GM21723 (cell line): Measurements from ENCODE around the gene CPNE7.
"Not testable (repeated sequence)": the region's sequence is repeated elsewhere in the genome, so short reads cannot be mapped to it uniquely, and the experiment has no call there.

Source experiments
- ATAC-seq: cut with Tn5 transposase; IDR thresholded peaks from one replicate; pipeline ENCODE4 v1.9.1; 2021; ENCODE audit warnings: mild to moderate bottlenecking, moderate library complexity; ENCODE audit not compliant: unreplicated experiment

The CPNE7 gene

GRCh38 chr16:89621136-89621697 lies 45.7 kb downstream of the CPNE7 start:
- no peak for ATAC-seq

- no peak for ATAC-seq
Measured at GRCh38 chr16:89621698-89622409, 46.3 kb downstream of the CPNE7 start.

GRCh38 chr16:89623511-89624261 lies 48.1 kb downstream of the CPNE7 start:
- ATAC-seq: no peak

- ATAC-seq: no peak
Measured at GRCh38 chr16:89624777-89625761, 49.5 kb downstream of the CPNE7 start.

- ATAC-seq: no peak
Measured at GRCh38 chr16:89629827-89630610, 54.5 kb downstream of the CPNE7 start.

- ATAC-seq: no peak
Measured at GRCh38 chr16:89633064-89633631, 57.6 kb downstream of the CPNE7 start.

GRCh38 chr16:89634463-89635385 lies 59.2 kb downstream of the CPNE7 start:
- not testable (repeated sequence) for ATAC-seq

GRCh38 chr16:89636663-89637062 lies 61.1 kb downstream of the CPNE7 start:
- ATAC-seq: no peak

GRCh38 chr16:89637379-89637778 lies 61.8 kb downstream of the CPNE7 start:
- ATAC-seq: no peak

- no peak for ATAC-seq
Measured at GRCh38 chr16:89638455-89638854, 62.9 kb downstream of the CPNE7 start.

- no peak for ATAC-seq
Measured at GRCh38 chr16:89639385-89639784, 63.8 kb downstream of the CPNE7 start.

- no peak for ATAC-seq
Measured at GRCh38 chr16:89641458-89642119, 66.0 kb downstream of the CPNE7 start.

- no peak for ATAC-seq
Measured at GRCh38 chr16:89642574-89642973, 67.0 kb downstream of the CPNE7 start.

- no peak for ATAC-seq
Measured at GRCh38 chr16:89643769-89644300, 68.3 kb downstream of the CPNE7 start.

GRCh38 chr16:89645122-89645521 lies 69.6 kb downstream of the CPNE7 start:
- ATAC-seq: no peak

GRCh38 chr16:89646270-89646669 lies 70.7 kb downstream of the CPNE7 start:
- no peak for ATAC-seq
